Jurkat, Clone E6-1 (cell line): ENCODE data around the gene MLF1.
A peak's percentile ranks its signal among the peaks of the same experiment; 100 is the strongest.

Experiments used
- DNase-seq: peaks from one replicate; pipeline ENCODE4 v3.0.0-alpha.2; 2011; ENCODE audit warnings: low read depth, low spot score
- H3K4me3 ChIP-seq: 2 replicates; pipeline ENCODE4 v1.5.1; 2011; ENCODE audit warnings: mild to moderate bottlenecking, low read length, control low read depth, moderate library complexity

The MLF1 gene

GRCh38 chr3:158571969-158572765 lies 1.2 kb downstream of the MLF1 start:
- no peak for DNase-seq
- H3K4me3 ChIP-seq = no peak overlapping the region

- no peak overlapping the region for H3K4me3 ChIP-seq
- DNase-seq = no peak
Measured at GRCh38 chr3:158572766-158573060, 1.7 kb downstream of the MLF1 start.

- DNase-seq = no peak
- H3K4me3 ChIP-seq = no peak overlapping the region
Measured at GRCh38 chr3:158573714-158574113, 2.7 kb downstream of the MLF1 start.

- no peak overlapping the region for H3K4me3 ChIP-seq
- no peak for DNase-seq
Measured at GRCh38 chr3:158574646-158575045, 3.7 kb downstream of the MLF1 start.

GRCh38 chr3:158590223-158590622 lies 19.2 kb downstream of the MLF1 start:
- no peak for DNase-seq
- H3K4me3 ChIP-seq = no peak overlapping the region

GRCh38 chr3:158600787-158601186 lies 29.8 kb downstream of the MLF1 start:
- no peak for DNase-seq
- no peak overlapping the region for H3K4me3 ChIP-seq

- H3K4me3 ChIP-seq = no peak overlapping the region
- no peak for DNase-seq
Measured at GRCh38 chr3:158602227-158602626, 31.2 kb downstream of the MLF1 start.

- no peak for DNase-seq
Measured at GRCh38 chr3:158617982-158618875, 47.2 kb downstream of the MLF1 start.

GRCh38 chr3:158625881-158626280 lies 54.9 kb downstream of the MLF1 start:
- DNase-seq = no peak
- no peak overlapping the region for H3K4me3 ChIP-seq

More at GRCh38 chr3:158617982-158618875, 47.2 kb downstream of the MLF1 start:
- no peak overlapping the region for H3K4me3 ChIP-seq

GRCh38 chr3:158631981-158632380 lies 61.0 kb downstream of the MLF1 start:
- no peak overlapping the region for H3K4me3 ChIP-seq
- DNase-seq = no peak

- no peak overlapping the region for H3K4me3 ChIP-seq
- DNase-seq = no peak
Measured at GRCh38 chr3:158640646-158641045, 69.7 kb downstream of the MLF1 start.

- DNase-seq = peak; percentile 60
- H3K4me3 ChIP-seq = no peak overlapping the region
Measured at GRCh38 chr3:158642005-158642404, 71.0 kb downstream of the MLF1 start.

- DNase-seq = no peak
- no peak overlapping the region for H3K4me3 ChIP-seq
Measured at GRCh38 chr3:158642474-158643210, 71.6 kb downstream of the MLF1 start.

- peak; percentile 95 for DNase-seq
- peak within 1 kb of the TSS; percentile 94 for H3K4me3 ChIP-seq
Measured at GRCh38 chr3:158644345-158644908, 73.4 kb downstream of the MLF1 start, which contains the start of gene GFM1. Gene GFM1 (plus strand): TSS chr3:158644527. CDS start chr3:158644635, 108 bp downstream.

GRCh38 chr3:158649791-158650190 lies 78.8 kb downstream of the MLF1 start:
- H3K4me3 ChIP-seq = no peak overlapping the region
- DNase-seq = no peak

- no peak for DNase-seq
- H3K4me3 ChIP-seq = no peak overlapping the region
Measured at GRCh38 chr3:158651192-158651591, 80.2 kb downstream of the MLF1 start.

GRCh38 chr3:158652463-158652862 lies 81.5 kb downstream of the MLF1 start:
- DNase-seq = no peak
- no peak overlapping the region for H3K4me3 ChIP-seq
